GM10847 (cell line): ENCODE measurements around the gene GPRC5C.

Experiments
- POLR2A ChIP-seq: IDR thresholded peaks from 2 replicates; pipeline ENCODE4 v1.6.1; 2011; ENCODE audit not compliant: insufficient read length; ENCODE audit errors: extremely low read depth

The GPRC5C gene

GRCh38 chr17:74431568-74432423, at the start of gene GPRC5C:
Gene GPRC5C (plus strand): TSS chr17:74432088. CDS start chr17:74439777, 7,689 bp downstream.
- no peak for TF ChIP-seq POLR2A

- TF ChIP-seq POLR2A, result no peak
Observed at GRCh38 chr17:74383141-74383540, 48.7 kb upstream of the GPRC5C start.

GRCh38 chr17:74385201-74385600, 46.7 kb upstream of the GPRC5C start:
- TF ChIP-seq POLR2A, result no peak

- TF ChIP-seq POLR2A, result no peak
Observed at GRCh38 chr17:74386386-74386785, 45.5 kb upstream of the GPRC5C start.

GRCh38 chr17:74387365-74388218, 44.3 kb upstream of the GPRC5C start:
- TF ChIP-seq POLR2A, result no peak

GRCh38 chr17:74389084-74389753, 42.7 kb upstream of the GPRC5C start:
- TF ChIP-seq POLR2A, result no peak

GRCh38 chr17:74389937-74390679, 41.8 kb upstream of the GPRC5C start:
- no peak for TF ChIP-seq POLR2A

- no peak for TF ChIP-seq POLR2A
Observed at GRCh38 chr17:74390680-74391653, 40.9 kb upstream of the GPRC5C start.

- TF ChIP-seq POLR2A, result no peak
Observed at GRCh38 chr17:74391771-74392170, 40.1 kb upstream of the GPRC5C start.

GRCh38 chr17:74392848-74393247, 39.0 kb upstream of the GPRC5C start:
- no peak for TF ChIP-seq POLR2A

GRCh38 chr17:74393346-74393942, 38.4 kb upstream of the GPRC5C start:
- no peak for TF ChIP-seq POLR2A

- TF ChIP-seq POLR2A, result no peak
Observed at GRCh38 chr17:74394275-74394950, 37.5 kb upstream of the GPRC5C start.

GRCh38 chr17:74394977-74395376, 36.9 kb upstream of the GPRC5C start:
- TF ChIP-seq POLR2A, result no peak
